Liver (tissue), 3 donors: ENCODE measurements around the gene UGT3A1.

Source experiments
- EGR1 ChIP-seq, 2 donors: IDR thresholded peaks; 2 replicates each; pipeline ENCODE4 v1.6.1; 2016 to 2018; ENCODE audit warnings: antibody characterized with exemption in 2 of 2, low read depth in 2 of 2
- FOXA1 ChIP-seq: IDR thresholded peaks from 2 replicates; pipeline ENCODE4 v1.6.1; 2016; ENCODE audit warnings: antibody characterized with exemption
- GABPA ChIP-seq, 2 donors: IDR thresholded peaks in 1 of 2; conservative IDR thresholded peaks in 1 of 2; 2 replicates each; pipeline ENCODE4 v1.6.1; 2016; ENCODE audit warnings: antibody characterized with exemption in 2 of 2, mild to moderate bottlenecking in 1 of 2, moderate library complexity in 1 of 2
- HNF4G ChIP-seq: IDR thresholded peaks from 2 replicates; pipeline ENCODE4 v1.6.1; 2016; ENCODE audit warnings: antibody characterized with exemption
- JUND ChIP-seq, 2 donors: IDR thresholded peaks; 2 replicates each; pipeline ENCODE4 v1.6.1; 2016; ENCODE audit warnings: antibody characterized with exemption in 2 of 2
- NR2F2 ChIP-seq: IDR thresholded peaks from 2 replicates; pipeline ENCODE4 v1.6.1; 2016; ENCODE audit warnings: antibody characterized with exemption
- RAD21 ChIP-seq, 2 donors: IDR thresholded peaks; 2 replicates each; pipeline ENCODE4 v1.6.1; 2016; ENCODE audit warnings: antibody characterized with exemption in 2 of 2, mild to moderate bottlenecking in 2 of 2
- YY1 ChIP-seq: IDR thresholded peaks from 2 replicates; pipeline ENCODE4 v1.6.1; 2016; ENCODE audit warnings: antibody characterized with exemption, mild to moderate bottlenecking
- TF ChIP-seq, protein P1 (sequence below): fragments of 150-350 bp; IDR thresholded peaks from 2 replicates; pipeline ENCODE4 v1.5.1; 2017; ENCODE audit warnings: improper control_type of control experiment, low read depth, low read length; ENCODE audit not compliant: missing input control
- TF ChIP-seq, protein P2 (sequence below): IDR thresholded peaks from 2 replicates; pipeline ENCODE4 v1.6.1; 2016; ENCODE audit warnings: antibody characterized with exemption
- TF ChIP-seq, protein P3 (sequence below): IDR thresholded peaks from 2 replicates; pipeline ENCODE4 v1.6.1; 2016; ENCODE audit warnings: antibody characterized with exemption
- donor health status: healthy.
- donor health status: healthy.

DNA sequence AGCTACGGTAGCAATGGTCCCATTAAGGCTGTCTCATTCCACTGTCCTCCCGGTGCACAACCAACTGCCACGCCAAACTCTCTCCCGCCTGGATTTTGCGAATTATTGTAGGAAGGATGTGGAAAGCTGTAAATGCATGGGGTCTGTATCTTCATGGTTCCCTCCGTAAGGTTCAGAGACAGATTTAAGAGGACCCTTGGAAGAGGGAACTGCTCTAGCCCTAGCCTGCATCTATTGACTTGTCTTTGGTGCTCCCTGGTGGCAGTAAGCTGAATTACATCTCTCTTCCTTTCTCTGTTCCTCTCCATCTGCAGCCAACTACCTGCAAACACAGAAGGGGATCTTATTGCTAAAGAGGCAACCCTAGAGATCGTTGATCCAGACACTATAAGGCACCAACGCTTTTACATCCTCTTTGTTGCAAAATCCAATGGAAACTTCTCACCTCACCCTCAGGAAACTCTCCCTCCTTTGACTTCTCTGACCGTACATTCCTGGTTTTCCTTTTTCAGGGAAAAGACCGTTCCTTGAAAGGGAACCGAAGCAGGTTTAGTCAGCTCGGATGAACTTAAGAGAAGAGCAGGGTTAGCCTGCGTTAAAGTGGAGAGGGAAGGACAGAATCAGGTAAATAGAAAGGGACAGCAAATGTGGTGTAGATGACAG is 64.7 kb downstream of the UGT3A1 start:
- TF ChIP-seq, protein P1, sequence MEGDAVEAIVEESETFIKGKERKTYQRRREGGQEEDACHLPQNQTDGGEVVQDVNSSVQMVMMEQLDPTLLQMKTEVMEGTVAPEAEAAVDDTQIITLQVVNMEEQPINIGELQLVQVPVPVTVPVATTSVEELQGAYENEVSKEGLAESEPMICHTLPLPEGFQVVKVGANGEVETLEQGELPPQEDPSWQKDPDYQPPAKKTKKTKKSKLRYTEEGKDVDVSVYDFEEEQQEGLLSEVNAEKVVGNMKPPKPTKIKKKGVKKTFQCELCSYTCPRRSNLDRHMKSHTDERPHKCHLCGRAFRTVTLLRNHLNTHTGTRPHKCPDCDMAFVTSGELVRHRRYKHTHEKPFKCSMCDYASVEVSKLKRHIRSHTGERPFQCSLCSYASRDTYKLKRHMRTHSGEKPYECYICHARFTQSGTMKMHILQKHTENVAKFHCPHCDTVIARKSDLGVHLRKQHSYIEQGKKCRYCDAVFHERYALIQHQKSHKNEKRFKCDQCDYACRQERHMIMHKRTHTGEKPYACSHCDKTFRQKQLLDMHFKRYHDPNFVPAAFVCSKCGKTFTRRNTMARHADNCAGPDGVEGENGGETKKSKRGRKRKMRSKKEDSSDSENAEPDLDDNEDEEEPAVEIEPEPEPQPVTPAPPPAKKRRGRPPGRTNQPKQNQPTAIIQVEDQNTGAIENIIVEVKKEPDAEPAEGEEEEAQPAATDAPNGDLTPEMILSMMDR = peak; percentile 86
- TF ChIP-seq RAD21 (IDR thresholded peaks at IDR 0.05) (peak; percentile 95), FOXA1 (no peak), NR2F2 (no peak), HNF4G (no peak), GABPA (IDR thresholded peaks at IDR 0.05 in 1 of 2, conservative IDR thresholded peaks at IDR 0.05 in 1 of 2) (no peak), EGR1 (IDR thresholded peaks at IDR 0.05; ENCODE audit: low read depth in 2 of 2) (no peak), JUND (IDR thresholded peaks at IDR 0.05) (no peak), YY1 (no peak)
- TF ChIP-seq, protein P2, sequence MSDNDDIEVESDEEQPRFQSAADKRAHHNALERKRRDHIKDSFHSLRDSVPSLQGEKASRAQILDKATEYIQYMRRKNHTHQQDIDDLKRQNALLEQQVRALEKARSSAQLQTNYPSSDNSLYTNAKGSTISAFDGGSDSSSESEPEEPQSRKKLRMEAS = no peak
- TF ChIP-seq, protein P3, sequence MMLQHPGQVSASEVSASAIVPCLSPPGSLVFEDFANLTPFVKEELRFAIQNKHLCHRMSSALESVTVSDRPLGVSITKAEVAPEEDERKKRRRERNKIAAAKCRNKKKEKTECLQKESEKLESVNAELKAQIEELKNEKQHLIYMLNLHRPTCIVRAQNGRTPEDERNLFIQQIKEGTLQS = no peak
